Gastroesophageal sphincter (tissue), 4 donors: Measurements from ENCODE around the gene NKD2. TPM values are rescaled to one million over a fixed set of nuclear protein-coding genes. Genes with fewer than 3 reads are reported as not detected.

Source experiments
- ATAC-seq: fragments of 150-250 bp; one replicate; pipeline ENCODE4 v1.9.1; 2016; ENCODE audit warnings: mild to moderate bottlenecking, moderate library complexity
- H3K27ac ChIP-seq, 4 donors: fragments of 200-600 bp; sonication (generic) in 3 of 4; 1 replicate in 3 of 4; 2 replicates in 1 of 4; pipeline ENCODE4 v1.5.1; 2016 to 2019
- H3K27me3 ChIP-seq: fragments of 200-600 bp; sonication (generic); one replicate; pipeline ENCODE4 v1.5.1; 2019
- H3K36me3 ChIP-seq, 2 donors: fragments of 200-600 bp; sonication (generic); one replicate each; pipeline ENCODE4 v1.5.1; 2019; ENCODE audit warnings: control low read depth in 1 of 2
- H3K4me1 ChIP-seq, 3 donors: fragments of 200-600 bp; sonication (generic); 1 replicate in 2 of 3; 2 replicates in 1 of 3; pipeline ENCODE4 v1.5.1; 2016 to 2019; ENCODE audit warnings: control low read depth in 2 of 3
- H3K4me3 ChIP-seq, 2 donors: fragments of 200-600 bp; sonication (generic); one replicate each; pipeline ENCODE4 v1.5.1; 2019; ENCODE audit warnings: mild to moderate bottlenecking in 1 of 2, moderate library complexity in 1 of 2
- H3K9me3 ChIP-seq, 3 donors: fragments of 200-600 bp; sonication (generic); one replicate each; pipeline ENCODE4 v1.5.1; 2017 to 2019; ENCODE audit warnings: control low read depth in 2 of 3
- EP300 ChIP-seq: sonication (generic); formaldehyde crosslinking; IDR thresholded peaks from one replicate; pipeline ENCODE4 v1.6.1; 2017; ENCODE audit warnings: antibody characterized with exemption, mild to moderate bottlenecking
- POLR2A ChIP-seq, 2 donors: fragments of 450-650 bp; IDR thresholded peaks; one replicate each; pipeline ENCODE4 v1.6.1; 2017; ENCODE audit warnings: antibody characterized with exemption in 2 of 2, mild to moderate bottlenecking in 2 of 2, moderate library complexity in 1 of 2
- POLR2AphosphoS5 ChIP-seq: sonication (generic); formaldehyde crosslinking; IDR thresholded peaks from one replicate; pipeline ENCODE4 v1.6.1; 2017; ENCODE audit warnings: antibody characterized with exemption
- WGBS, 2 donors: methylation state at CpG; one replicate each; pipeline ENCODE4 v1.1.5; 2018; ENCODE audit warnings: low coverage in 1 of 2; 5-methylcytosine and 5-hydroxymethylcytosine counted together
- total RNA-seq, 4 donors: library from RNA; depleted of rRNA; stranded (reverse); fragments of >200 nt; gene quantifications; one replicate each; pipeline ENCODE4 v1.1.0, GENCODE V29; 2016
- TF ChIP-seq, protein P1 (sequence below), 4 experiments: fragments of 200-600 bp in 2 of 4; fragments of 450-650 bp in 2 of 4; sonication (generic) in 1 of 4; IDR thresholded peaks; one replicate each; pipeline ENCODE4 v1.5.1; 2017 to 2019; ENCODE audit warnings: antibody characterized with exemption in 4 of 4, mild to moderate bottlenecking in 2 of 4, moderate library complexity in 2 of 4

NKD2 gene
- total RNA-seq, 4 donors from 2014 or later: 1.8 to 6.1 (median 1.9) TPM

DNA sequence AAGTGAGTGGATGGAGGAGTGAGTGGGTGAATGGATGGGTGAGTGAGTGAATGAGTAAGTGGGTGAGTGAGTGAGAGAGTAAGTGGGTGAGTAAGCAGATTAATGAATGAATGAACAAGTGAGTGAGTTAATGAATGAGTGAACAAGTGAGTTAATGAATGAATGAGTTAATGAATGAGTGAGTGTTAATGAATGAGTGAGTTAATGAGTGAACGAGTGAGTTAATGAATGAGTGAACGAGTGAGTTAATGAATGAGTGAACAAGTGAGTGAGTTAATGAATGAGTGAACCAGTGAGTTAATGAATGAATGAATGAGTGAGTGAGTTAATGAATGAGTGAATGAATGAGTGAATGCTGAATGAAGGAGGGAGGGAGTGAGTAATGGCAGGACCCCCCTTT, 26.4 kb downstream of the NKD2 start:
- Histone ChIP-seq H3K27ac (no peak overlapping the region), H3K36me3 (no peaks in the 10 kb centered on the region), H3K27me3 (peaks cover 20% of the 10 kb centered on the region), H3K4me3 (no peak overlapping the region), H3K4me1 (no peaks in the 10 kb centered on the region), H3K9me3 (no peaks in the 10 kb centered on the region)
- 82 to 100% methylated on average over 2 of the region's 2 CpGs for WGBS, 2 donors
- no peak for ATAC-seq
- TF ChIP-seq, protein P1, sequence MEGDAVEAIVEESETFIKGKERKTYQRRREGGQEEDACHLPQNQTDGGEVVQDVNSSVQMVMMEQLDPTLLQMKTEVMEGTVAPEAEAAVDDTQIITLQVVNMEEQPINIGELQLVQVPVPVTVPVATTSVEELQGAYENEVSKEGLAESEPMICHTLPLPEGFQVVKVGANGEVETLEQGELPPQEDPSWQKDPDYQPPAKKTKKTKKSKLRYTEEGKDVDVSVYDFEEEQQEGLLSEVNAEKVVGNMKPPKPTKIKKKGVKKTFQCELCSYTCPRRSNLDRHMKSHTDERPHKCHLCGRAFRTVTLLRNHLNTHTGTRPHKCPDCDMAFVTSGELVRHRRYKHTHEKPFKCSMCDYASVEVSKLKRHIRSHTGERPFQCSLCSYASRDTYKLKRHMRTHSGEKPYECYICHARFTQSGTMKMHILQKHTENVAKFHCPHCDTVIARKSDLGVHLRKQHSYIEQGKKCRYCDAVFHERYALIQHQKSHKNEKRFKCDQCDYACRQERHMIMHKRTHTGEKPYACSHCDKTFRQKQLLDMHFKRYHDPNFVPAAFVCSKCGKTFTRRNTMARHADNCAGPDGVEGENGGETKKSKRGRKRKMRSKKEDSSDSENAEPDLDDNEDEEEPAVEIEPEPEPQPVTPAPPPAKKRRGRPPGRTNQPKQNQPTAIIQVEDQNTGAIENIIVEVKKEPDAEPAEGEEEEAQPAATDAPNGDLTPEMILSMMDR (IDR thresholded peaks at IDR 0.05): no peak
- TF ChIP-seq EP300 (no peak), POLR2A (IDR thresholded peaks at IDR 0.05) (no peak), POLR2AphosphoS5 (no peak)

DNA sequence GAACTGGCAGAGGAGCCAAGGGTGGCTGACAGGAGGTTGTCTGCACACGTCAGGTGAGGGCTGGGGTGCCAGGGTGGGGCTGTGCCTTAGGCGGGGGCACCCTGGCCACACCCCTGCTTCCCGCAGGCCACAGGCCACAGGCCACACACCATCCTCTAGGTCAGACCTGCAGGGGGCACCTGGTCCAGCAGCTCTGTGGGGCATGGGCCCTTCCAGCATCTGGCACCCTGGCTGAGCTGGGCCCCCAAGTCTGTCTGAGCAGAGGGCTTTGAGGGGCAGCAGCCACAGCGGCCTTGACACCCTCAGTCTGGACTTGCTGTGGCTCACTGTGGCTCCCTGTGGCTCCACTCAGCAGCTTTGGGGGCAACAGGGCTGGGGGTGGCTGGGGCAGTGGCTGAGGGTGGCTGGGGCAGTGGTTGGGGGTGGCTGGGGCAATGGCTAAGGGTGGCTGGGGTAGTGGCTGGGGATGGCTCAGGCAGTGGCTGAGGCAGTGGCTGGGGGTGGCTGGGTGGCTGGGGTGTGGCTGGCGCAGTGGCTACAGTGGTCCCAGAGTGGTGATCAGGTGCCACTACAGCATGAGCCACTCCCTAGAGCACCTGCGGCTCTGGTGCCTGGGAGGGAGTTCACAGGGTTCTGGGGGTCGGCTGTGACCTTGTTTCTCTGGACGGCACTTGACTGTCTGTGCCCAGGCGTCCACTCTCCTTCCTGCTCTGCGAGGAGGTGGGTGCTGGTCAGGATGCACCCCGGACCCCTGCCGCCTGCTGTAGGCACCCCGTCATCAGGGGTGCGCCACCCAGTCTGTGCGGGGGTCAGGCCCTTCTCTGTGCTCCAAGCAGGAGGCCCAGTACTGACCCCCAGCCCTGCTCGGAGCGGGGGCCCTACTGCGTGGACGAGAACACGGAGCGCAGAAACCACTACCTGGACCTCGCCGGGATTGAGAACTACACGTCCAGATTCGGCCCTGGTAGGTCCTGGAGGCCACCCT, 27.1 kb downstream of the NKD2 start:
- H3K9me3 ChIP-seq: no peaks in the 10 kb centered on the region
- H3K27ac ChIP-seq: no peak overlapping the region
- no peak for ATAC-seq
- 92% methylated on average over 3 of the region's 25 CpGs; no CpG with 5 or more reads in 1 of the 2 donors for WGBS, 2 donors
- TF ChIP-seq POLR2AphosphoS5 (no peak), POLR2A (IDR thresholded peaks at IDR 0.05) (no peak), EP300 (no peak)
- TF ChIP-seq, protein P1 (IDR thresholded peaks at IDR 0.05): no peak
- H3K4me1 ChIP-seq: no peaks in the 10 kb centered on the region
- no peaks in the 10 kb centered on the region for H3K36me3 ChIP-seq
- peaks cover 13% of the 10 kb centered on the region for H3K27me3 ChIP-seq
- H3K4me3 ChIP-seq: no peak overlapping the region

DNA sequence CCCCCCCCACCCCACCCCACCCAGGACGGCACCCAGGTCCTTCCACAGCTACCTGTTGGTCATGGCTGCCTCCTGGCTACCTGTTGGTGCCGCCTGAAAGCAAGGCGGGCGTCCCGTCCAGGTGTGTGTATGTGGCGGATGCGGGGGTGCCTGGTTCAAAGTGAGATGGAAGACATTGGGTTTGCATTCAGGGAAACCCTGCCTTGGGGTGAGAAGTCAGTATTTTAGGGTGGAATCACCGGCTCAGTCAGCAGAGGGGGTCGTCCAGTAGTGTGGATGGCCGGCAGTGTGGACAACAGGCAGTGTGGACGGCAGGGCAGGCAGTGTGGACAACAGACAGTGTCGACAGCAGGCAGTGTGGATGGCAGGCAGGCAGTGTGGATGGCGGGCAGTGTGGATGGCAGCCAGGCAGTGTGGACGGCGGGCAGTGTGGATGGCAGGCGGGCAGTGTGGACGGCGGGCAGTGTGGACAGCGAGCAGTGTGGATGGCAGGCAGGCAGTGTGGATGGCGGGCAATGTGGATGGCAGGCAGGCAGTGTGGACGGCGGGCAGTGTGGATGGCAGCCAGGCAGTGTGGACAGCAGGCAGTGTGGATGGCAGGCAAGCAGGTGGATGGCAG, 28.0 kb downstream of the NKD2 start:
- no peak overlapping the region for H3K4me3 ChIP-seq
- ATAC-seq: no peak
- TF ChIP-seq EP300 (no peak), POLR2AphosphoS5 (no peak), POLR2A (IDR thresholded peaks at IDR 0.05) (no peak)
- TF ChIP-seq, protein P1 (IDR thresholded peaks at IDR 0.05): no peak
- no peaks in the 10 kb centered on the region for H3K9me3 ChIP-seq
- peaks cover 4% of the 10 kb centered on the region for H3K27me3 ChIP-seq
- H3K4me1 ChIP-seq: no peaks in the 10 kb centered on the region
- 80 to 88% methylated on average over 4 to 18 of the region's 22 CpGs for WGBS, 2 donors
- H3K27ac ChIP-seq: no peak overlapping the region
- no peaks in the 10 kb centered on the region for H3K36me3 ChIP-seq

- no peaks in the 10 kb centered on the region for H3K27me3 ChIP-seq
- no peaks in the 10 kb centered on the region for H3K9me3 ChIP-seq
- H3K27ac ChIP-seq: no peak overlapping the region
- no peak overlapping the region for H3K4me3 ChIP-seq
- WGBS, 2 donors: 17 to 32% methylated on average over 2 to 3 of the region's 16 CpGs
- no peak for ATAC-seq
- no peaks in the 10 kb centered on the region for H3K36me3 ChIP-seq
- TF ChIP-seq POLR2AphosphoS5 (no peak), POLR2A (IDR thresholded peaks at IDR 0.05) (no peak), EP300 (no peak)
- TF ChIP-seq, protein P1 (IDR thresholded peaks at IDR 0.05): no peak
- no peaks in the 10 kb centered on the region for H3K4me1 ChIP-seq
Observed at GRCh38 chr5:1037123-1037670, 28.6 kb downstream of the NKD2 start.
